Measurements from ENCODE around the gene ODC1. TPM values are rescaled to one million over a fixed set of nuclear protein-coding genes. Genes with fewer than 3 reads are reported as not detected.
A peak's percentile ranks its signal among the peaks of the same experiment; 100 is the strongest.

ODC1 gene
- total RNA-seq, 2 donors from 2014 or later, result 31.9 to 59.7 TPM

DNA sequence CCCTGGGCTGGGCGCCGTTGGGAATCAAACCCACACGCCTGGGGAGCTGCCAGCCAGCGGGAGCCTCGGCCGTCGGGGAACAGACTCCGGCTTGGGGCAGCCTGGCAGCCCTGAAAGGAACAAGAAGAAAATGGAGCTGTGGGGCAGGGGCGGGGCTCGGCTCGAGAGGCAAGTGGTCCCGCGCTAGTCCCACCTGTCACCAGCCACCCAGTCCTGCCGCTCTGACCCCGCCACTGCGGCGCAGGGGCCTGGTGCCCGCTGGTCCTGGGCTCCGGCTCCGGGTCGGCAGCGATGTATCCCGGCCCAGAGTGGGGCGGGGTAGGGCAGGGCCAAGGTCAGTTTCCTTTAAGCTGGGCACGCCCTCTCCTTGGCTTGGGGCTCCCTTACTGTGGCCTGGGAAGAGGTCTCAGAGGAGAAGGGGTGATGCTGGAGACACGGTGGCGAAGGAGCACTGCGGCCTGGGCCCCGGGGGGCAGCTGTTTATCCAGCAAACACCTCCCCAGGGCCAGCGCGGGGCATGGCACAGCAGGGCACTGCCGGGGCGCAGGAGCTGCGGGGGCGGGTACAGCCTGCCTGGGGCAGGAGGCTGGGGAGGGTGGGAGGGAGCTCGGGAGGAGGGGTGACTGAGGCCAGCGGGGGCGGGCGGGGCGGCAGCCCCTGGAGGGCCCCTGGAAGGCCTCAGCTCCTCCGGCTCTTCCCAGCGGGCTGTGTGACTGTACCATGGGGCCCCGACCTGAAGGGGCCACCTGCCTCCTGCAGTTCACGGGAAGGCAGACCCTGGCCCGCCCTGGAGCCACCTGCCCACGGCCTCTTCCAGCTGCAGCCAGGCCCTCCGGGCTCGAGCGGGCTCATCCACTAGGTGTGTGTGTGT lies 15.6 kb downstream of the ODC1 start:
- H3K36me3 ChIP-seq (replicated peaks in 1 of 2; ENCODE audit: insufficient read depth in 1 of 2, low read depth in 2 of 2), result no peaks in the 10 kb centered on the region
- H3K4me3 ChIP-seq, result no peak overlapping the region
- no peak overlapping the region for H3K27ac ChIP-seq
- H3K4me1 ChIP-seq, result peaks cover 13% of the 10 kb centered on the region
- no peaks in the 10 kb centered on the region for H3K9me3 ChIP-seq
- no peaks in the 10 kb centered on the region for H3K27me3 ChIP-seq
- 13 to 32% methylated on average over 22 to 43 of the region's 49 CpGs for WGBS, 2 donors
- DNase-seq (peak in 2 of 4 donors; percentile 32 to 44), ATAC-seq (no peak)
- TF ChIP-seq CTCF (IDR thresholded peaks at IDR 0.05) (no peak), POLR2A (IDR thresholded peaks at IDR 0.05) (no peak)
- intact Hi-C loops (cut with DNase I), result loop anchor here (10.0 kb wide), 1 partner anchor 628 kb away; no protein-coding TSS in a partner anchor

GRCh38 chr2:10431797-10432196 lies 16.3 kb downstream of the ODC1 start:
- WGBS, 2 donors, result 63 to 70% methylated on average over 4 to 15 of the region's 16 CpGs
- intact Hi-C loops (cut with DNase I), result loop anchor here (10.0 kb wide), 1 partner anchor 627 kb away; no protein-coding TSS in a partner anchor
- ATAC-seq (no peak), DNase-seq (no peak)
- Histone ChIP-seq H3K9me3 (no peaks in the 10 kb centered on the region), H3K27me3 (no peaks in the 10 kb centered on the region), H3K4me3 (no peak overlapping the region), H3K36me3 (replicated peaks in 1 of 2; ENCODE audit: insufficient read depth in 1 of 2, low read depth in 2 of 2) (peaks cover 2 to 3% of the 10 kb centered on the region in 2 donors), H3K27ac (no peak overlapping the region), H3K4me1 (peaks cover 13% of the 10 kb centered on the region)
- TF ChIP-seq POLR2A (IDR thresholded peaks at IDR 0.05) (no peak), CTCF (IDR thresholded peaks at IDR 0.05) (no peak)

- intact Hi-C loops (cut with DNase I), result loop anchor here (10.0 kb wide), 1 partner anchor 626 kb away; no protein-coding TSS in a partner anchor
- Histone ChIP-seq H3K4me3 (no peak overlapping the region), H3K27me3 (no peaks in the 10 kb centered on the region), H3K36me3 (replicated peaks in 1 of 2; ENCODE audit: insufficient read depth in 1 of 2, low read depth in 2 of 2) (peaks cover 5 to 6% of the 10 kb centered on the region in 2 donors), H3K4me1 (peaks cover 13% of the 10 kb centered on the region), H3K27ac (no peak overlapping the region), H3K9me3 (no peaks in the 10 kb centered on the region)
- ATAC-seq (no peak), DNase-seq (no peak)
- TF ChIP-seq POLR2A (IDR thresholded peaks at IDR 0.05) (no peak), CTCF (IDR thresholded peaks at IDR 0.05) (no peak)
- whole genome bisulfite sequencing, 2 donors, result 78 to 81% methylated on average over 8 of the region's 8 CpGs
Observed at GRCh38 chr2:10430886-10431622, 17.1 kb downstream of the ODC1 start.

DNA sequence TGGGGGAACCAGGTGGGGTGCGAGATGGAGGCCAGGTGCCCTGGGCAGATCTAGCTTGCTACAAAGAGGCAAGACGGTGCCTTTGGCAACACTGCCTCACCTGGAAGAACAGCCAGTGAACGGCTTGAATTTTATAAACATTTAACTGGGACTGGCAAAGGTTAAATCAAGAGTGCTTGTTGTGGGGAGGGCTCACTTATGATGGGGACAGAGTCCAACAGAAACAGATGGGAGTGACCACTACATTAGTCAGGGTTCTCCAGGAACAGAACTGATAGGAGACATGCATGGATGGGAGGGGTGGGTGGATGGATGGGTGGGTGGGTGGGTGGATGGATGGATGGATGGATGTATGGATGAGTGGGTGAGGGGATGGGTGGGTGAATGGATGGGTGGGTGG lies 19.2 kb downstream of the ODC1 start:
- no peak overlapping the region for H3K4me3 ChIP-seq
- intact Hi-C loops (cut with DNase I), result no loop called here
- H3K36me3 ChIP-seq (replicated peaks in 1 of 2; ENCODE audit: insufficient read depth in 1 of 2, low read depth in 2 of 2), result peaks cover 6 to 8% of the 10 kb centered on the region in 2 donors
- WGBS, 2 donors, result 79 to 87% methylated on average over 3 of the region's 3 CpGs
- ATAC-seq (no peak), DNase-seq (no peak)
- H3K4me1 ChIP-seq, result peaks cover 7% of the 10 kb centered on the region
- H3K9me3 ChIP-seq, result no peaks in the 10 kb centered on the region
- TF ChIP-seq CTCF (IDR thresholded peaks at IDR 0.05), result no peak
- TF ChIP-seq POLR2A (IDR thresholded peaks at IDR 0.05), result no peak
- H3K27me3 ChIP-seq, result no peaks in the 10 kb centered on the region
- no peak overlapping the region for H3K27ac ChIP-seq
